AG04450 (cell line): ENCODE data around the gene COX19. TPM values are rescaled to one million over a fixed set of nuclear protein-coding genes. Genes with fewer than 3 reads are reported as not detected.

Source experiments
- CTCF ChIA-PET: fragments of 300-600, 350-600 bp; formaldehyde crosslinking; extraction: SDS; loops from one replicate; lab custom pipeline; 2022; ENCODE audit warnings: antibody characterized with exemption, inconsistent platforms; lab: Charles Lee
- POLR2A ChIA-PET: fragments of 350-600 bp; formaldehyde crosslinking; extraction: SDS; loops from one replicate; lab custom pipeline; 2021; ENCODE audit warnings: antibody characterized with exemption, inconsistent platforms; lab: Yijun Ruan, JAX
- DNase-seq: peaks from one replicate; pipeline ENCODE4 v3.0.0-alpha.2; 2011; ENCODE audit warnings: low read depth, low spot score
- H3K27ac ChIP-seq: one replicate; pipeline ENCODE4 v1.5.1; 2012; ENCODE audit warnings: low read depth, low read length, control low read depth
- H3K27me3 ChIP-seq: one replicate; pipeline ENCODE4 v1.6.0; 2012; ENCODE audit warnings: low read length; ENCODE audit not compliant: control insufficient read depth, insufficient read depth
- H3K4me3 ChIP-seq: 2 replicates; pipeline ENCODE4 v1.5.1; 2011; ENCODE audit warnings: mild to moderate bottlenecking, low read depth, low read length, control low read depth
- H3K9me3 ChIP-seq: 2 replicates; pipeline ENCODE4 v1.5.1; 2012; ENCODE audit warnings: low read length; ENCODE audit not compliant: control insufficient read depth, insufficient read depth
- polyA plus RNA-seq: library from polyadenylated mRNA; depleted of rRNA; stranded (reverse); fragments of >200 nt; gene quantifications from 2 replicates; pipeline ENCODE4 v1.2.3, GENCODE V29; 2011
- TF ChIP-seq, protein P1 (sequence below): IDR thresholded peaks from 2 replicates; pipeline ENCODE4 v1.5.1; 2011; ENCODE audit warnings: low read depth, low read length, control low read depth, inconsistent platforms

COX19 gene
- polyA plus RNA-seq, 1 experiment = 6.8 TPM

- ChIA-PET POLR2A (no interaction called here), CTCF (no interaction called here)
- H3K27ac ChIP-seq = no peak overlapping the region
- no peak for DNase-seq
- TF ChIP-seq, protein P1, sequence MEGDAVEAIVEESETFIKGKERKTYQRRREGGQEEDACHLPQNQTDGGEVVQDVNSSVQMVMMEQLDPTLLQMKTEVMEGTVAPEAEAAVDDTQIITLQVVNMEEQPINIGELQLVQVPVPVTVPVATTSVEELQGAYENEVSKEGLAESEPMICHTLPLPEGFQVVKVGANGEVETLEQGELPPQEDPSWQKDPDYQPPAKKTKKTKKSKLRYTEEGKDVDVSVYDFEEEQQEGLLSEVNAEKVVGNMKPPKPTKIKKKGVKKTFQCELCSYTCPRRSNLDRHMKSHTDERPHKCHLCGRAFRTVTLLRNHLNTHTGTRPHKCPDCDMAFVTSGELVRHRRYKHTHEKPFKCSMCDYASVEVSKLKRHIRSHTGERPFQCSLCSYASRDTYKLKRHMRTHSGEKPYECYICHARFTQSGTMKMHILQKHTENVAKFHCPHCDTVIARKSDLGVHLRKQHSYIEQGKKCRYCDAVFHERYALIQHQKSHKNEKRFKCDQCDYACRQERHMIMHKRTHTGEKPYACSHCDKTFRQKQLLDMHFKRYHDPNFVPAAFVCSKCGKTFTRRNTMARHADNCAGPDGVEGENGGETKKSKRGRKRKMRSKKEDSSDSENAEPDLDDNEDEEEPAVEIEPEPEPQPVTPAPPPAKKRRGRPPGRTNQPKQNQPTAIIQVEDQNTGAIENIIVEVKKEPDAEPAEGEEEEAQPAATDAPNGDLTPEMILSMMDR = no peak
- peaks cover 5% of the 10 kb centered on the region; the same call in 1 of the 2 replicates for H3K9me3 ChIP-seq
- no peak overlapping the region for H3K4me3 ChIP-seq
- no peaks in the 10 kb centered on the region for H3K27me3 ChIP-seq
Observed at GRCh38 chr7:938546-939185, 36.7 kb downstream of the COX19 start.

GRCh38 chr7:937856-938484 lies 37.4 kb downstream of the COX19 start:
- Histone ChIP-seq H3K27ac (no peak overlapping the region), H3K27me3 (no peaks in the 10 kb centered on the region), H3K9me3 (peaks cover 5% of the 10 kb centered on the region; the same call in 1 of the 2 replicates), H3K4me3 (no peak overlapping the region)
- POLR2A ChIA-PET = no interaction called here
- no peak for DNase-seq
- CTCF ChIA-PET = no interaction called here
- TF ChIP-seq, protein P1 = no peak

DNA sequence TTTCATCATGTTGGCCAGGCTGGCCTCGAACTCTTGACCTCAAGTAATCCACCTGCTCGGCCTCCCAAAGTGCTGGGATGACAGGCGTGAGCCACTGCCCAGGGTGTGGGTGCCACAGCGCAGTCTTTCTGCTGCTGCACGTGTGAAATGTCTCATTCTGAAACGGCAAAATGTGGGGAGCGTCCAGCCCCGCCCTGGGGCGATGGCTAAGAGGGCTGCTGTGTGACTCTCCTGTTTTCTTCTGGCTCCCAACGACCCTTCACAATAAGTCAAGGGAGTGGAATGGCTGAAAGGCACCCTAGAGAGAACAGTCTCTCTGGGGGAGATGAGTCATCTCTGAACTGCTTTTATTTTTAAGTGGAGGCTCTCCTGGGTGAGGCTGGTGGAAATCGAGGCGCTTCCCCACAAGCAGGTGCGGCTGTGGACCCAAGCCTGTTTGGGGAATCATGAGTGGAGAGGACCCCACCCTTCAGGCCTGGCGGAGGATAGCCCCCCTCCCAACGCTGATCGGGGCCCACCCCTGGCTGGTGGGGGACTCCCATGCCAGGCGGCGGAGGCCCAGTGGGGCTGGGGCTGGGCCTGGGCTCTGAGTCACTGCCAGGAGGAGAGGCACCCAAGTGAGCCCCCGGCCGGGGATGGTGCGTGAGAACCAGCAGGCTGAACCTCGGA lies 38.8 kb downstream of the COX19 start:
- ChIA-PET CTCF (no interaction called here), POLR2A (no interaction called here)
- DNase-seq = no peak

DNA sequence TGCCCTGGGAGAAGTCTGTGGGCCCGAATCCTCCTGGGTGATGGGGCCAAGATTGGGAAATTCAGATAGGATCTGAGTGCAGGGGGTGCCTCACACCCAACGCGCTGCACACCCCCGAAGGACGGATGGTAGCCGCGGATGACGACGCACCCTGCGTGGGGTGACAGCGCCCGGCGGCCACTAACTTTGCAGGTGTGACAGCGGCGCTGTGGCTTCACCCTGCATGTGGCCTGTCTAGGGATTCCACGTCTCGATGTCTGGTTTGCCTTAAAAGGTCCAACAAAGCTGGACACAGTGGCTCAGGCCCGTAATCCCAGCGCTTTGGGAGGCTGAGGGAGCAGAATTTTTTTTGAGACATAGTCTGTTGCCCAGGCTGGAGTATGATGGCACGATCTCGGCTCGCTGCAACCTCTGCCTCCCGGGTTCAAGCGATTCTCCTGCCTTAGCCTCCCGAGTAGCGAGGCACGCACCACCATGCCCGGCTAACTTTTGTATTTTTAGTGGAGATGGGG lies 39.4 kb downstream of the COX19 start:
- peaks cover 5% of the 10 kb centered on the region; the same call in 1 of the 2 replicates for H3K9me3 ChIP-seq
- ChIA-PET POLR2A (no interaction called here), CTCF (no interaction called here)
- no peaks in the 10 kb centered on the region for H3K27me3 ChIP-seq
- DNase-seq = no peak
- TF ChIP-seq, protein P1 = no peak
- H3K4me3 ChIP-seq = no peak overlapping the region
- H3K27ac ChIP-seq = no peak overlapping the region

More for the DNA sequence above, 38.8 kb downstream of the COX19 start:
- no peak overlapping the region for H3K4me3 ChIP-seq
- peaks cover 5% of the 10 kb centered on the region; the same call in 1 of the 2 replicates for H3K9me3 ChIP-seq
- TF ChIP-seq, protein P1 = no peak
- H3K27me3 ChIP-seq = no peaks in the 10 kb centered on the region
- no peak overlapping the region for H3K27ac ChIP-seq
